ENCODE measurements around the gene SIPA1. TPM values are rescaled to one million over a fixed set of nuclear protein-coding genes. Genes with fewer than 3 reads are reported as not detected.
A peak's percentile ranks its signal among the peaks of the same experiment; 100 is the strongest.

Gene SIPA1
- polyA plus RNA-seq (2013, experiment 1 of 2; ENCODE audit: insufficient read length): 24.0 TPM
- 22.9 TPM for polyA plus RNA-seq (2013, experiment 2 of 2; ENCODE audit: insufficient read length)

DNA sequence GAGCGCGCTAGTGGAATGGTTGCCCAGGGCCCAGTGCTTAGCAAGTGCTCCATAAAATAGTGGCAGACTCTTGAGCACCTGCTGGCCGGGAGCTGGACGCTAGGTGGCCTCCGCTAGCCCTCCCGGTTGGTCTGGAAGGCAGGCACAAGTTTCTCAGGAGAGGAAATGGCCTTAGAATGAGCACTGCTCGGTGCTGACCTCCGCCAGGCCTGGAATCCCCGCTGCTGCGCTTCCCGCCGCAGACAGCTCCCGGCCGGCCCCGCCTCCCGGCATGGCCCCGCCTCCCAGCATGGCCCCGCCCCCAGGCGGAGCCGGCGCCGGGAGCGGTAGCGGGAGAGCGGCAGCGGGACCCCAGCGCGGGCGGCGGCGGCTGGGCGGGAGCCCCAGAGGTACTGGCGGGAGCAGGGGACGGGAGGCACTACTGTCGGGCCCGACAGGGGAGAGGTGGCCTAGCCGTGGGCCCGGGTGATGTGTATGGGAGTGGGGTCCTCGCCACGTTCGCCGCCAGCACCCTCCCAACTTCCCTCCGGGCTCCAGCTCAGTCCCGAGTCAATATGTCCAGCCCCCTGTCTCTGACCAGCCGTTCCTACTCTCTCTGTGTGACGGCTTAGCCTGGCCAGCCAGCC lies at the start of gene SIPA1:
Gene SIPA1, plus strand, starts transcription at position 308 of the 626 bp plus-strand sequence. CDS start 2,821 bp downstream, outside the sequence.
- peak; percentile 83 for DNase-seq

GRCh38 chr11:65588199-65589054 lies 49.5 kb upstream of the SIPA1 start:
- peak; percentile 41 for DNase-seq

DNA sequence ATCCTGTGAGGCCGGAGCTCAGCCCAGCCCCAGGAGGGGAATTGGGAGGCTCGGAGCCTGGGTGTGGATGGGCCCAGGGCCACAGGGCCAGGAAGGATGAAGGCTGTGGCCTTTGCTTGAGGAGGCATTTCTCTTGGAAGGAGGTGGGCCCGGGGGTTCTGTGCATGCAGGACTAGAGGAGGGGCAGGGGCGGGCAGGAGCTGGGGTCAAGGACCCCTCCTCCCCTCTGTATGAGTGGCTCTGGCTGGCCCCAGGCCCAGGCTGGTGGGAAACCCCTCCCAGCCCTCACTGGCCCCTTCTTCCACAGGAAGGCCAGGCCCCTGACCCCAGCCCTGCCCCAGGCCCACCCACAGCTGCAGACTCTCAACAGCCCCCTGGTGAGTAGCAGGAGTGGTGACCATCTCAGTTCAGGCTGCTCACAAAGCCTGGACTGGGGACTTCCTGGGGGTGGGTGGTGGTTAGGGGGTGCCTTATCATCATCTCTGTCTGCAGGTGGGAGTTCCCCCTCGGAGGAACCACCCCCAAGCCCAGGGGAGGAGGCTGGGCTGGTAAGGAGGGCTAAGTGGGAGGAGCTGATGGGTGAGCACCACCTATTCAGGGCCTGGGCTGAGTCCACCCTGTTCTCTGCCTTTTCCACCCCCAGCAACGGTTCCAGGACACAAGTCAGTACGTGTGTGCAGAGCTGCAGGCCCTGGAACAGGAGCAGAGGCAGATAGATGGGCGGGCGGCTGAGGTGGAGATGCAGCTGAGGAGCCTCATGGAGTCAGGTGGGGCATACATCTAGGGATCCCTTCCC lies 48.3 kb upstream of the SIPA1 start:
- DNase-seq: no peak

DNA sequence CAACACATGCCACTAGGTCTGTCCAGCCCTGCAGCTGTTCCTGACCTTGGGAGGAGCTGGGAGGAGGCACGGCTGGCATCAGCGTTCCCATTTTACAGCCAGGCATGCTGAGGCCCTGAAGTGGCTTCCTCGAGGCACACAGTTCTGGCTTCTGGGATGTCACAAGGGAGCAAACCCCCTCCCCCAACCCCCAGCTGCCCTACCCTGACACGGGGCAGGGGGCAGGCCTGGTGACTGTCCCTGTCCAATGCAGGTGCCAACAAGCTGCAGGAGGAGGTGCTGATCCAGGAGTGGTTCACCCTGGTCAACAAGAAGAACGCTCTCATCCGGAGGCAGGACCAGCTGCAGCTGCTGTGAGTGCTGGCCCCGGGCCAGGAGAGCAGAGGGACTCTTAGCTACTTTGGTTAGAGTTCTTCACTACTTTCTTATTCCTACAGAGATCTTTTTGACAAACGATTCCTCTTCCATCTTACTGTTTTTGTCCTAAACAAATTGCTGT lies 47.6 kb upstream of the SIPA1 start:
- no peak for DNase-seq

DNA sequence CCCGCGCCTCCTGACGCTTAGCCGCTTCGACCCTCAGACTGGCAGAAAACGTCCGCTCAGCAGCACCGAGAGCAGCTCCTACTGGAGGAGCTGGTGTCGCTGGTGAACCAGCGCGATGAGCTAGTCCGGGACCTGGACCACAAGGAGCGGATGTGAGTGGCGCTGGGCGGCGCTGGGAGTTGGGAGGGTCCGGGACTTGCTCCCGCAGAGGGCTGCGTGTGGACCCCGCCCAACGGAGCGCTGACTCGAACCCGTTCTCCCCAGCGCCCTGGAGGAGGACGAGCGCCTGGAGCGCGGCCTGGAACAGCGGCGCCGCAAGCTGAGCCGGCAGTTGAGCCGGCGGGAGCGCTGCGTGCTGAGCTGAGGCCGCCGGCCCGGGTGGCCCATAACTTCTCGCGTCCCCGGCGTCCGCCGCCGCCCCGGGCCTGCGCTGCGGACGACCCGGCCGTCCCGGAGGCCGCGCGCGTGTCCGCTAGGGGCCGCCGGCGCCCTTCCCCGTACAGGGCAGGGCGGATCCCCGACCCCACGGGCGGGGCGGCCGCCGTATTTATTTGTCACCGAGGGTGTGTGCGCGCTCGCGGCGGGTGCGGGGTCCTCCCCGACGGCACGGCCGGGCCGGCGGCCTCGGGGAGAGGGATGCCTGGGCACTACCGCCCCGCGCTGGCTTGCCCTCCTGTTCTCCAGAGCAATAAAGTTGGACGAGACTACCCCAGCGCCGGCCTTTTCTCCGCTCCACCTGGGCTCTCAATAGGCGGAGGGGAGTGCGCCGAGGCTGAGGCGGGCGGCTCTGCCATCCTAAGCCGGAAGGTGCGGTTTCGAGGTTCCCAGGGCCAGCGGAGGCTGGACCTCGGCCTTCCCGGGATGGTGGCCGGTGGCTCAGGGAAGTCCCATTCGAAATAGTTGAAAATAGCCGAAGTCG lies 45.7 kb upstream of the SIPA1 start:
- DNase-seq: peak; percentile 61

DNA sequence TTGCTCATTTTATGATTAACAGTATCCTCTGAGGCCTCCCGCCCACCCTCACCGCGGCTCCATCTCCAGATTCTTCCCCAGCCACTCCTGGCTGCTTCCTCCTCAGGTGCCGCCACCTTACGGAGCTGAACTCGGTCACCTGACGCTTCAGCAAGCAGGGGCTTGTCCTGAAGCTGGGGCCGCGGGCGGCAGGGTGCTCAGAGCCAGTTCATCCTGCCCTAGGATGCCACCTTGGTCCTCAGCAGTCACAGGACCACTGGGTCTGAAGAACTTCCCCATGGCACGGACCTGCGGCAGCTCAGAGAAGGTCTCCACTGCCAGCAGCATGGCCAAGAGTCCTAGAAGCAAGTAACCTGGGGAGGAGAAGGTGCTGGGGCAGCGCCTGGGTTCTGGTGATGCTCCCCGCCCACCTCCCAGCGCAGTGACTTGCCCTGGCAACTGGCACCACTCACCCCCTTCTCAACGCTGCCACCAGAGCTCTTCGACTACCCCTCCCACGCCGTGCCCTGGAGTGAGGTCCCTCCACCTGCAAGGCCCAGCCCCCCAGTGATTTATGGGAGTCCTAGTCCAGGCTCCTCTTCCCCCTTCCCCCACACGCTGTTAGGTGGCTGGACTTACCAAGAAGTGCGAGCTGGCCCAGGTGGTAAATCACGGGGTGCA lies 44.9 kb upstream of the SIPA1 start:
- no peak for DNase-seq

GRCh38 chr11:65593518-65594414 lies 44.1 kb upstream of the SIPA1 start:
- peak; percentile 34 for DNase-seq

GRCh38 chr11:65595131-65595530 lies 42.8 kb upstream of the SIPA1 start:
- DNase-seq: no peak

- DNase-seq: no peak
Observed at GRCh38 chr11:65595543-65596281, 42.2 kb upstream of the SIPA1 start, which contains the start of gene KCNK7. Gene KCNK7 (minus strand): TSS chr11:65595800. CDS start chr11:65595772, 28 bp downstream.

DNA sequence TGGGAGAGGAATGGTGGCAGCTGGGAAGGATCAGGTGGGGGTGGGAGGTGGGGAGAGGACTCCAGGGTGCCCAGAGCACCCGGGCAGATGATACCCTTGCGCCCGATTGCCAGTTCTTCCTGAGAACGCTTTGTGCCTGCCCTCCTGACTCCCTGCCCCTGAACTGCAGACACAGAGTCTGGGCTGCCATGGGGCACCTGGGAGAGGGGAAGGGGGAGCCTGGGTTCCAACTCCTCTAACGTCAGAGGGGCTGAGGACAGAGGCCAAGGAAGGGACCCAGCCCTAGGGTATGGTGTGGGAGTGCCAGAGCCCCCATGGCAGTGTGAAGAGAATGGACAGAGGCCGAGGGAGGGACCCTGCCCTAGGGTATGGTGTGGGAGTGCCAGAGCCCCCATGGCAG lies 41.4 kb upstream of the SIPA1 start:
- no peak for DNase-seq

DNA sequence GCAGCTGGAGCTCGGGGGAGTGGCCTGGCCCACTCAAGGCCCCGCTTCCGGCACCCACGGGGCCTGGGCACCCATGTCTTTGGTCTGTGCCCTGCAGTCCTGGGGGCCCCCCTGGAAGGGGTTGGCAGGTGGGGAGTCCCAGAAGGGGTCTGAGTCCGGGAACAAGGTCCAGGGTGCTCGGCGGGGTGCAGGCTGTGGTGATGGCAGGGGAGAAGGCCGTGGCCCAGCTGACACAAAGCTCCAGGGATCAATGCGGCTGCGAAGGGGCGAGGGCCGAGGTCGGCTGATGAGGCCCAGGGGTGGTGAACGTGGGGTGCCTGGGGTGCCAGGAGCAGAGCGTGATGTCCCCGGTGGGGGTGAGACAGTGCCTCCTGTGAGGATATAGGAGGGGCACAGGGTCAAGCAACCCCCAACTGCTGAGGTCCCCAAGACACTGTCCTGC lies 39.6 kb upstream of the SIPA1 start:
- no peak for DNase-seq

DNA sequence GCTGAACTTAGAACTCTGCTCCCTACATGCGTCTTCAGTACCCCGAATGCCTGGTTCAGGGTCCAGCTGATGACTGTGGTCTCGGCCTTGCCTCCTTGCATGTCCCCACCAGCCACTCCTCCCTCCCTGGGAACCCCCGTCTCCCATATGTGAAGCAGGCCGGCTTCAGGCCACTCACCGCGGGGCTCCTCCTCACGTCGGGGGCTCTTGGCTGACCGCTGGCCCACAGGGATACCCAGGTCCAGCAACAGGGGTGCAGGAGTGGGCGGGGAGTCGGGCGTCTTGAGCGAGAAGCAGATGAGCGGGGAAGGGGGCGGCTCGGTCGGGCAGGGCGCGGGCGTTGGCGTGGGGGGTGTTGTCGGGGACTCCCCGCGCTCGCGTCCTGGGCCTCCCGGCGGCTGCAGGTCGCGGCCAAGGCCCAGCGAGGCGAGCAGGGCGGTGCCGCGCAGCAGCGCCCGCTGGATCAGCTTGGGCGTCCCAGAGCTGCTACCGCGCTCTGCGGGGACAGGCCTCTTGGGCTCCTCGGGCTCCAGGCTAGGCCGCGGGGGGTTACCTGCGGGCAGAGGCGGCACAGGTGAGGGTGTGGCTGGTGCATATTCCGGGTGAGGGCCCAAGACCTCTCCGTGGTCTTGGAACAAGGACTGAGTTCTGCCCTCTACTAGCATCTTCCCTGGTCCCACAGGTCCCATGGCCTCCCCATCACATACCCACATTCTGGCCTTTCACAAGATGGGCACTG lies 38.5 kb upstream of the SIPA1 start:
- no peak for DNase-seq

DNA sequence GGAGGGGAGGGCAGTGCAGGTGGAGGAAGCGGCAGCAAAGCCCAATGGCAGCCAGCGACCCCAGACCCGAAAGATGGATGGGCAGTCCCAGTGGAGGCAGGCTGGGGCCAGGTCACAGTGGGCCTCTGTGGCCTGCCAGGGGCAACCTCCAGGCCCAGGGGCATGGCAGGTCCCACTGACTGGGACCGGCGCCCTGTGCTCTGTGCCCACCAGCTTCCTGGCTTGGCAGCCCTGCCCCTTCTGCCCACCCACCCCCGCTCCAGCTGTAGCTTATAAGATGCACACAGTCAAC lies 38.0 kb upstream of the SIPA1 start:
- DNase-seq: no peak

GRCh38 chr11:65604258-65604657 lies 33.6 kb upstream of the SIPA1 start:
- no peak for DNase-seq

GRCh38 chr11:65606876-65607613 lies 30.9 kb upstream of the SIPA1 start:
- DNase-seq: peak; percentile 97

DNA sequence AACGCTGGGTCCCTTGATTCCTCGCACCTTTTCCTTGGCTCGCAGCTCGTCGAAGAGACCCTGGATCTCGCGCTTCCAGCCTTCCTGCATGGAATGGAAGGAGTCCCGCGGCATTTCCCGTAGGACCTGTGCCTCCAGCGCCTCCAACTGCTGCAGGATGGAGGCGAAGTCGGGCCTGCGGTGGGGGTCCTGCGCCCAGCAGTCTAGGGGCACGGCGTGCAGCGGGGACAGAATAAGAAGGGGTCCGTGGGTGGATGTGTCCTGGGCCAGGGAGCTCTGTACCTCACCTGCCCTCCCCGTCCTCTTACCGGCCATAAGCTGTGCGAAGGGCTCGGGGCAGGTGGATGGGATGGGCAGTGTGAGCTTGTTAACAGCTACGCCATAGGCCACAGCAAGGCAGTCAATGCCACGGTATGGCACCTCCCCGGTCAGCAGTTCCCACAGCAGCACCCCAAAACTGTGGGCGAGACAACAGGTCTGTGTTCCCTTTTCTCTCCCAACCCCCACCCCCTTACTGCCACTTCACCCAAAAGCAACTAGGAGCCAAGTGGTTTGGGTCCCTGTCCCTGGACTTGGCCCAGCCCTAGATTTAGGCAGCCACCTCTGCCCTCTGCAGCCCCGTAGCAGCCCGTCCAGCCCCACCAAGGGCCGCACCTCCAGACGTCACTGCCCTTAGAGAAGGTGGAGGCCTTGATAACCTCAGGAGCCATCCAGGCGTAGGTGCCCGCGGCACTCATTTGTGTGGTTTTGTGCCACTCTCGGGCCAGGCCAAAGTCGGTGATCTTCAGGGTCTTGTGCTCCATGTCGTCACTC lies 30.1 kb upstream of the SIPA1 start:
- DNase-seq: no peak

- DNase-seq: no peak
Observed at GRCh38 chr11:65609229-65609628, 28.7 kb upstream of the SIPA1 start.
